ENCODE data around the gene TMBIM6. TPM values are rescaled to one million over a fixed set of nuclear protein-coding genes. Genes with fewer than 3 reads are reported as not detected.

The TMBIM6 gene
- total and polyA plus RNA-seq, 2 experiments from 2014 or later: 510 to 891 TPM

- H3K9ac ChIP-seq: no peak overlapping the region
- H3K27me3 ChIP-seq (replicated peaks; ENCODE audit: insufficient read depth): no peaks in the 10 kb centered on the region
- WGBS, 2 experiments (ENCODE audit: low coverage in 1 of 2, low lambda C conversion rate in 2 of 2, missing lambda C conversion rate in 2 of 2): 100% methylated on average over 2 of the region's 2 CpGs
- TF ChIP-seq EZH2 (IDR thresholded peaks at IDR 0.05; ENCODE audit: insufficient read depth, poor library complexity, severe bottlenecking): no peak
- no peak for TF ChIP-seq EZH2phosphoT487 (IDR thresholded peaks at IDR 0.05; ENCODE audit: insufficient read depth, low read depth)
- H3F3A ChIP-seq (ENCODE audit: insufficient read depth): peaks cover 31% of the 10 kb centered on the region
- in situ Hi-C loops (cut with MboI): no loop called here
- no peaks in the 10 kb centered on the region for H3K79me2 ChIP-seq (ENCODE audit: insufficient read depth)
- DNase-seq: no peak
- H3K4me1 ChIP-seq (ENCODE audit: insufficient read depth): peaks cover 20% of the 10 kb centered on the region
- no peak overlapping the region for H3K4me2 ChIP-seq (ENCODE audit: unreplicated experiment)
- H3K9me2 ChIP-seq (ENCODE audit: insufficient read depth): no peaks in the 10 kb centered on the region
- peaks cover 22% of the 10 kb centered on the region for H3K36me3 ChIP-seq (ENCODE audit: low read depth)
- no peak overlapping the region for H2AFZ ChIP-seq
- no peaks in the 10 kb centered on the region for H3K9me3 ChIP-seq (ENCODE audit: low read depth)
- H3K4me3 ChIP-seq: no peak overlapping the region
- no peaks in the 10 kb centered on the region for H4K20me1 ChIP-seq (ENCODE audit: insufficient read depth)
- H3K27ac ChIP-seq: no peak overlapping the region
Observed at GRCh38 chr12:49787672-49788071, 46.3 kb downstream of the TMBIM6 start.

DNA sequence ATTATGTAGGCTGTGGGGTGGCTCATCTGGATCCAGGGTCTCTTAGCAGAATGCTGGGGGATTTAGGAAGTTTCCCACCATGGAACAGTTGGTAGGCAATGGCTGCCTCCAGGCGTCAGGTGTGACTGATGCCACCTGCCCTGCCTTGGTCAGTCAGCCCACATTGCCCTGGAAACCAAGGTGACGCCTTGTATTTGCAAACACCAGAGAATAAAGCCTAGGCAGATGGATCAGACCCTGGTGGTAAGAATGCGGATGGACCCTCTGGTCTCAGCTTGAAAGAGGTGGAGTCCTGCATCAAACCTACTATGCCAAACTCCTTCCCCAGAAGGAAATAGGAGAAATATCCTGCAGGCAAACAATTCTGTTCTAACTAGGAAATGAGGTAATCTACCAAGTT, 48.6 kb downstream of the TMBIM6 start:
- H3K36me3 ChIP-seq (ENCODE audit: low read depth): peaks cover 22% of the 10 kb centered on the region
- H3K4me3 ChIP-seq: no peak overlapping the region
- no peaks in the 10 kb centered on the region for H3K9me3 ChIP-seq (ENCODE audit: low read depth)
- H3F3A ChIP-seq (ENCODE audit: insufficient read depth): peaks cover 22% of the 10 kb centered on the region
- no peak overlapping the region for H3K27ac ChIP-seq
- H3K4me2 ChIP-seq (ENCODE audit: unreplicated experiment): no peak overlapping the region
- TF ChIP-seq EZH2phosphoT487 (IDR thresholded peaks at IDR 0.05; ENCODE audit: insufficient read depth, low read depth) (no peak), EZH2 (IDR thresholded peaks at IDR 0.05; ENCODE audit: insufficient read depth, poor library complexity, severe bottlenecking) (no peak)
- H3K9me2 ChIP-seq (ENCODE audit: insufficient read depth): no peaks in the 10 kb centered on the region
- H3K4me1 ChIP-seq (ENCODE audit: insufficient read depth): peaks cover 5% of the 10 kb centered on the region; the same call in 1 of the 2 replicates
- H4K20me1 ChIP-seq (ENCODE audit: insufficient read depth): no peaks in the 10 kb centered on the region
- no peak overlapping the region for H2AFZ ChIP-seq
- 98 to 100% methylated on average over 3 of the region's 3 CpGs for WGBS, 2 experiments (ENCODE audit: low coverage in 1 of 2, low lambda C conversion rate in 2 of 2, missing lambda C conversion rate in 2 of 2)
- H3K79me2 ChIP-seq (ENCODE audit: insufficient read depth): no peaks in the 10 kb centered on the region
- no peaks in the 10 kb centered on the region for H3K27me3 ChIP-seq (replicated peaks; ENCODE audit: insufficient read depth)
- in situ Hi-C loops (cut with MboI): no loop called here
- no peak for DNase-seq
- H3K9ac ChIP-seq: no peak overlapping the region

GRCh38 chr12:49790741-49791555, 49.6 kb downstream of the TMBIM6 start:
- no peaks in the 10 kb centered on the region for H3K9me2 ChIP-seq (ENCODE audit: insufficient read depth)
- H3K4me2 ChIP-seq (ENCODE audit: unreplicated experiment): no peak overlapping the region
- H3K79me2 ChIP-seq (ENCODE audit: insufficient read depth): no peaks in the 10 kb centered on the region
- DNase-seq: no peak
- H3K27ac ChIP-seq: no peak overlapping the region
- H3K36me3 ChIP-seq (ENCODE audit: low read depth): peaks cover 22% of the 10 kb centered on the region
- TF ChIP-seq EZH2phosphoT487 (IDR thresholded peaks at IDR 0.05; ENCODE audit: insufficient read depth, low read depth) (no peak), EZH2 (IDR thresholded peaks at IDR 0.05; ENCODE audit: insufficient read depth, poor library complexity, severe bottlenecking) (no peak)
- H3K9me3 ChIP-seq (ENCODE audit: low read depth): no peaks in the 10 kb centered on the region
- H3F3A ChIP-seq (ENCODE audit: insufficient read depth): peaks cover 16% of the 10 kb centered on the region; the same call in 1 of the 2 replicates
- no peak overlapping the region for H2AFZ ChIP-seq
- no peak overlapping the region for H3K4me3 ChIP-seq
- H4K20me1 ChIP-seq (ENCODE audit: insufficient read depth): no peaks in the 10 kb centered on the region
- H3K27me3 ChIP-seq (replicated peaks; ENCODE audit: insufficient read depth): no peaks in the 10 kb centered on the region
- WGBS, 2 experiments (ENCODE audit: low coverage in 1 of 2, low lambda C conversion rate in 2 of 2, missing lambda C conversion rate in 2 of 2): 72 to 73% methylated on average over 22 of the region's 22 CpGs
- H3K4me1 ChIP-seq (ENCODE audit: insufficient read depth): no peaks in the 10 kb centered on the region
- in situ Hi-C loops (cut with MboI): no loop called here
- H3K9ac ChIP-seq: no peak overlapping the region

GRCh38 chr12:49791700-49792099, 50.3 kb downstream of the TMBIM6 start:
- Histone ChIP-seq H3K27ac (no peak overlapping the region), H3K4me1 (ENCODE audit: insufficient read depth) (no peaks in the 10 kb centered on the region), H3K9ac (no peak overlapping the region), H3K4me3 (no peak overlapping the region), H4K20me1 (ENCODE audit: insufficient read depth) (no peaks in the 10 kb centered on the region), H2AFZ (no peak overlapping the region), H3K36me3 (ENCODE audit: low read depth) (peaks cover 22% of the 10 kb centered on the region), H3K79me2 (ENCODE audit: insufficient read depth) (no peaks in the 10 kb centered on the region), H3K27me3 (replicated peaks; ENCODE audit: insufficient read depth) (no peaks in the 10 kb centered on the region), H3F3A (ENCODE audit: insufficient read depth) (peaks cover 16% of the 10 kb centered on the region; the same call in 1 of the 2 replicates), H3K9me3 (ENCODE audit: low read depth) (no peaks in the 10 kb centered on the region), H3K4me2 (ENCODE audit: unreplicated experiment) (no peak overlapping the region), H3K9me2 (ENCODE audit: insufficient read depth) (no peaks in the 10 kb centered on the region)
- in situ Hi-C loops (cut with MboI): no loop called here
- 86 to 93% methylated on average over 13 to 23 of the region's 23 CpGs for WGBS, 2 experiments (ENCODE audit: low coverage in 1 of 2, low lambda C conversion rate in 2 of 2, missing lambda C conversion rate in 2 of 2)
- no peak for TF ChIP-seq EZH2phosphoT487 (IDR thresholded peaks at IDR 0.05; ENCODE audit: insufficient read depth, low read depth)
- no peak for TF ChIP-seq EZH2 (IDR thresholded peaks at IDR 0.05; ENCODE audit: insufficient read depth, poor library complexity, severe bottlenecking)
- DNase-seq: no peak

All from GM23248 (cell line).